Stomach smooth muscle (tissue), 2 donors: ENCODE data around the gene TRIM5.
"Not testable (repeated sequence)": the region's sequence is repeated elsewhere in the genome, so short reads cannot be mapped to it uniquely, and the experiment has no call there.

Source experiments
- H3K27ac ChIP-seq: one replicate; pipeline ENCODE4 v1.7.0; 2013; ENCODE audit warnings: mild to moderate bottlenecking, low read length, inconsistent platforms
- H3K27me3 ChIP-seq, 2 donors: one replicate each; pipeline ENCODE4 v1.7.0; 2013; ENCODE audit warnings: low read length in 2 of 2; ENCODE audit not compliant: insufficient read depth in 2 of 2, control insufficient read depth in 1 of 2
- H3K36me3 ChIP-seq, 2 donors: one replicate each; pipeline ENCODE4 v1.7.0; 2013; ENCODE audit warnings: low read length in 2 of 2; ENCODE audit not compliant: control insufficient read depth in 2 of 2, insufficient read depth in 2 of 2
- H3K4me1 ChIP-seq: one replicate; pipeline ENCODE4 v1.7.0; 2013; ENCODE audit warnings: low read length; ENCODE audit not compliant: control insufficient read depth, insufficient read depth
- H3K4me3 ChIP-seq, 2 donors: one replicate each; pipeline ENCODE4 v1.7.0; 2013; ENCODE audit warnings: low read length in 2 of 2
- H3K9ac ChIP-seq, 2 donors: one replicate each; pipeline ENCODE4 v1.7.0; 2013; ENCODE audit warnings: low read length in 2 of 2, mild to moderate bottlenecking in 1 of 2
- H3K9me3 ChIP-seq, 2 donors: one replicate each; pipeline ENCODE4 v1.7.0; 2013; ENCODE audit warnings: low read length in 2 of 2; ENCODE audit not compliant: control insufficient read depth in 2 of 2
- donor health status: healthy.
- donor health status: Pancreatic carcinoma.

The TRIM5 gene

DNA sequence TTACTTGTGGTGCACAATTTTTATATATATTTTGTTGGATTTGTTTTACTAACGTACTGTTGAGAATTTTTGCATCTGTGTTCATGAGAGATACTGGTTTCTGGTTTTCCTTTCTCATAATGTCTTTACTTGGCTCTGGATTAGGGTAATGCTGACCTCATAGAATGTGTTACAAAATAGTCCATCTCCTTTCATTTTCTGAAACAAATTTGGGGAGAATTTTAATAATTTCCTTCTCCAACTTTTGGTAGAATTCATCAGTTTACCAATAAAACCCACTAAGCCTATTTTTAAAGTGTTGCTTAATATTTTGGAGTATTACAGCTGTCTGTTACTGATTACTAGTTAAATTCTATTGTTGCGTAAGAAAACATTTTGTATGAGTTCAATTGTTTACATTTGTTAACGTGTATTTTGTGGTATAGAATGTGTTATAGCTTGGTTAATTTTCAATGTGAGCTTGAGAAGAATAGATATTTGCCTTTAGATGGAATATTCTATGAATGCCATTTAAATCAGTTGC, 16.2 kb upstream of the TRIM5 start:
- no peaks in the 10 kb centered on the region for H3K9me3 ChIP-seq
- no peaks in the 10 kb centered on the region for H3K27me3 ChIP-seq
- H3K9ac ChIP-seq = no peak overlapping the region
- no peaks in the 10 kb centered on the region for H3K4me1 ChIP-seq
- H3K27ac ChIP-seq = no peak overlapping the region
- H3K36me3 ChIP-seq = peaks cover 10 to 27% of the 10 kb centered on the region in 2 donors
- H3K4me3 ChIP-seq = no peak overlapping the region

- Histone ChIP-seq H3K27me3 (no peaks in the 10 kb centered on the region), H3K36me3 (peaks cover 11 to 27% of the 10 kb centered on the region in 2 donors), H3K4me1 (no peaks in the 10 kb centered on the region), H3K27ac (no peak overlapping the region), H3K4me3 (no peak overlapping the region), H3K9ac (no peak overlapping the region), H3K9me3 (no peaks in the 10 kb centered on the region)
These were observed 15.7 kb upstream of the TRIM5 start for GRCh38 chr11:5700421-5701054.

GRCh38 chr11:5698281-5698680, 13.4 kb upstream of the TRIM5 start:
- Histone ChIP-seq H3K27me3 (no peaks in the 10 kb centered on the region), H3K9me3 (no peaks in the 10 kb centered on the region), H3K4me3 (no peak overlapping the region), H3K27ac (no peak overlapping the region), H3K36me3 (peaks cover 11 to 23% of the 10 kb centered on the region in 2 donors), H3K4me1 (no peaks in the 10 kb centered on the region), H3K9ac (no peak overlapping the region)

- Histone ChIP-seq H3K27me3 (no peaks in the 10 kb centered on the region), H3K9ac (no peak overlapping the region), H3K4me1 (no peaks in the 10 kb centered on the region), H3K4me3 (no peak overlapping the region), H3K9me3 (no peaks in the 10 kb centered on the region), H3K27ac (no peak overlapping the region), H3K36me3 (peaks cover 11 to 21% of the 10 kb centered on the region in 2 donors)
These were observed 11.3 kb upstream of the TRIM5 start for GRCh38 chr11:5696210-5696609.

GRCh38 chr11:5695580-5695979, 10.7 kb upstream of the TRIM5 start:
- Histone ChIP-seq H3K36me3 (peaks cover 11 to 18% of the 10 kb centered on the region in 2 donors), H3K9me3 (no peaks in the 10 kb centered on the region), H3K9ac (no peak overlapping the region), H3K4me3 (no peak overlapping the region), H3K27ac (no peak overlapping the region), H3K4me1 (no peaks in the 10 kb centered on the region), H3K27me3 (no peaks in the 10 kb centered on the region)

- peaks cover 11 to 18% of the 10 kb centered on the region in 2 donors for H3K36me3 ChIP-seq
- H3K4me3 ChIP-seq = no peak overlapping the region
- no peaks in the 10 kb centered on the region for H3K9me3 ChIP-seq
- no peak overlapping the region for H3K27ac ChIP-seq
- no peaks in the 10 kb centered on the region for H3K4me1 ChIP-seq
- no peaks in the 10 kb centered on the region for H3K27me3 ChIP-seq
- no peak overlapping the region for H3K9ac ChIP-seq
These were observed 9.8 kb upstream of the TRIM5 start for GRCh38 chr11:5694642-5695041.

- no peak overlapping the region for H3K4me3 ChIP-seq
- no peak overlapping the region for H3K9ac ChIP-seq
- H3K27me3 ChIP-seq = no peaks in the 10 kb centered on the region
- no peaks in the 10 kb centered on the region for H3K9me3 ChIP-seq
- peaks cover 3 to 4% of the 10 kb centered on the region in 2 donors for H3K36me3 ChIP-seq
- H3K4me1 ChIP-seq = peaks cover 5% of the 10 kb centered on the region
- no peak overlapping the region for H3K27ac ChIP-seq
These were observed 7.1 kb upstream of the TRIM5 start for GRCh38 chr11:5691964-5692361.

DNA sequence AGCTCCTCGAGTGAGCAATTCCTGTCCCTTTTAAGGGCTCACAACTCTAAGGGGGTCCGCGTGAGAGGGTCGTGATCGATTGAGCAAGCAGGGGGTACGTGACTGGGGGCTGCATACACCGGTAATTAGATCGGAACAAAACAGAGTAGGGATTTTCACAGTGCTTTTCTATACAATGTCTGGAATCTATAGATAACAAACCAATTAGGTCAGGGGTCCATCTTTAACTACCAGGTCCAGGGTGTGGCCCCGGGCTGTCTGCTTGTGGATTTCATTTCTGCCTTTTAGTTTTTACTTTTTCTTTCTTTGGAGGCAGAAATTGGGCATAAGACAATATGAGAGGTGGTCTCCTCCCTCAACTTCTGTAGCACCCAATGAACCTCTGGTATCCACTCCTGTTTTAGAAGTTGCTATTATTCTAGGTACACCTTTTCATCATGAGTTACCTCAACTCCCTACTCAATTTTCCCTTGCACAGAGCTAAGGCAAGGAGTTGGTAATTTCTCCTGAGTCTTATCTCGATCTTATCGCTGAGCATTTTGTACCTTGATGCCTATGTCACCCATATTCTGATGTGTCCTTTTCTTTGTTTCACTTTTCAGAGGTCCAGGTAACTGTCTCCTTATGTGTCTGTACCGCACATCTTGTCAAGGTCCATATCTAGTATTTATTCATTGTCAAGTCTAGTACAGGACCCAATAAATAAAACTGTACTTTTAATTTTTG, 6.5 kb upstream of the TRIM5 start:
- H3K36me3 ChIP-seq, H3K4me1 ChIP-seq, H3K27ac ChIP-seq, H3K27me3 ChIP-seq, H3K9me3 ChIP-seq: not testable (repeated sequence)
- Histone ChIP-seq H3K9ac (peak overlapping the region; percentile 52 to 84), H3K4me3 (peak overlapping the region; percentile 72 to 85)

DNA sequence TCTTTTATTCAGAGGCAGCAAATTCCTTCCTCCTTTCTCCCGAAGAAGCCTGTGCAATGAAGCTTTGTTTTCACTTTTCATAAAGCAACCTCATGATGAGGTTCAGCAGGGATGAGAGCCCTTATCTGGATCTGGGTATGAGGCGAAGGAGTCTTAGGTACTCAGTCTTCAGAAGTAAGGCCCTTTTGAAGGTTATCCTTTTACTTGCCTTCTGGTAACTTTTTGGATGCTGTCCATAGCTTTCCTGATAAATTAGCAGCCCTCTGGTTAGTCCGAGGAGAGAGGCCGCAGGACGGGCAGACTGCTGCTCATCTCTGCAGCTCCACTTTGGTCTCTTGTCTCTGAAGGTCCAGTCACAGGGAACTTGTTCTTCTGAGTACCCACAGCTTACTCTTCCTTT, 5.9 kb upstream of the TRIM5 start:
- H3K36me3 ChIP-seq = no peaks in the 10 kb centered on the region
- H3K4me1 ChIP-seq = peaks cover 5% of the 10 kb centered on the region
- no peaks in the 10 kb centered on the region for H3K27me3 ChIP-seq
- no peaks in the 10 kb centered on the region for H3K9me3 ChIP-seq
- peak overlapping the region; percentile 61 for H3K27ac ChIP-seq
- H3K4me3 ChIP-seq = peak overlapping the region; percentile 72 to 85
- peak overlapping the region; percentile 52 to 84 for H3K9ac ChIP-seq

DNA sequence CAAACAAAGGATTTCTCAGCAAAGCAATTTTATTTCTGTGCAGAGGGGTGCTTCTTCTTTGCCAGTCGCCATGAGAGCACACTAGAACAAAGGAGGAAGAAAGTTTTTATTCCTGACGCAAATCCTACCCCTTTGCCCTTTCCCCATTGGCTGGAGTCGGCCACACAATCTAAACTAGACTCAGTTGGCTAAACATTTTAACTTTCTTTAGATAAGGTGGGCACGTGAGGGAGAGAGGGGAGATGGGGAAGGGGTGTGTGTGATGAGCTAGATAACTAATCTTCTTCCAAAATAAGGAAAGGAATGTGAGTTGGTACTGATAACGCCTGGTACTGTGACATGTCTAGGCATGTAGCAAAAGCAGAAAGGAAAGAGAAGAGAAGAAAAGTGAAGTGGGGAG, 5.3 kb upstream of the TRIM5 start:
- peaks cover 6% of the 10 kb centered on the region for H3K4me1 ChIP-seq
- H3K9ac ChIP-seq = peak overlapping the region; percentile 52 to 84
- peak overlapping the region; percentile 61 for H3K27ac ChIP-seq
- H3K4me3 ChIP-seq = peak overlapping the region; percentile 72 to 85
- no peaks in the 10 kb centered on the region for H3K27me3 ChIP-seq
- no peaks in the 10 kb centered on the region for H3K9me3 ChIP-seq
- H3K36me3 ChIP-seq = no peaks in the 10 kb centered on the region

- Histone ChIP-seq H3K4me3 (peak within 1 kb of the TSS; percentile 72 to 85), H3K4me1 (peaks cover 9% of the 10 kb centered on the region), H3K9me3 (no peaks in the 10 kb centered on the region), H3K27ac (peak within 1 kb of the TSS; percentile 61), H3K27me3 (no peaks in the 10 kb centered on the region), H3K9ac (peak within 1 kb of the TSS; percentile 52 to 84), H3K36me3 (no peaks in the 10 kb centered on the region)
These were observed 4.7 kb upstream of the TRIM5 start, which contains the start of gene TRIM22 for GRCh38 chr11:5689551-5689983. Gene TRIM22, plus strand, starts transcription at chr11:5689790. Its CDS starts 6,443 bp downstream, at chr11:5696233.
